GM15510 (cell line): ENCODE data around the gene PSD2.

ENCODE experiments used
- POLR2A ChIP-seq: IDR thresholded peaks from 3 replicates; pipeline ENCODE4 v1.6.1; 2011; ENCODE audit warnings: borderline replicate concordance; ENCODE audit not compliant: insufficient read length; ENCODE audit errors: extremely low read depth

Gene PSD2

DNA sequence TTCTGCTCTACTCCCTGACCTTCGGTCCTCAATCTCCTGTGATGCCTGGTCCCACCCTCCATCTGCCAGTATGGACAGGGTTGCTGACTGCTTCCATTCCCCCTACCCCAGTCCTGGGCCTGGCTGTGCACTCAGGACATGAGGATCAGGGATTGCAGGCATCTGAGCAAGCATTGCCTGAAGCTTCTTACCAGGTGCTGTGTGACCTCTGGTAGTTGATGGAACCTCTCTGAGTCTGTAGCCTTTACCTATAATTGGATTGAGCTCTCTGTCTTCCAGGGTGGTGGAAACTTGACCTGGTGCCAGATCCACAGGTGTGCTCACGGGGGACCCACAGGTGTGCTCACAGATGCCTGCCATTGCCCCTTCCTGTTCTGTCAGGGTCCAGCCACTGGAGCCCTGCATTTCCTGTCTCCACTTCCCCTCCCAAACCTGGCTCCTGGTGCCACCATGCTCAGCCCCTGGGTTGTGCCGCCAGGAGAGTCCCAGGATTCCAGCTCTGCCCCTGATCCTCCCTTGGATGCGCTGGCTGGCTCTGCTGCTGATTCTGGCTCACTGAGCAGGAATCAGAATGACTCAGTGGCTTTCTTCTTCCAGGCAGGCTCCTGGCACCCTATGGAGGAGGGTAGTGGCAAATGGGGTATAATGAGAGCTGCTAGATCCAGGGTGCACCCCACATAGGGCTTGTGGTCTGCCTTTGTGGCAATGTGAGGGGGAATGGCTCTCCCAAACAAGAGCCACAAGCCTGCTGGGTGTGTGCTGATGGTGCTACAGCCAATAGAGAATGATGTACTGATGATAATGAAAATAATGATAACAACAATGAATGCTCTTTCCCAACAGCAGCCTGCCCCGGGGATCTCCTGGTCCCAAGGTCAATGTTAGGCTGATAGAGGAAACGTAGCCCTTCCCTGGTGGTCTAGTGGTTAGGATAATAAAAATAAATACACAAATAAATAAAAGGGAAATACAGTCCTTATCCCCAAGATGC lies 35.2 kb upstream of the PSD2 start:
- TF ChIP-seq POLR2A, result no peak

DNA sequence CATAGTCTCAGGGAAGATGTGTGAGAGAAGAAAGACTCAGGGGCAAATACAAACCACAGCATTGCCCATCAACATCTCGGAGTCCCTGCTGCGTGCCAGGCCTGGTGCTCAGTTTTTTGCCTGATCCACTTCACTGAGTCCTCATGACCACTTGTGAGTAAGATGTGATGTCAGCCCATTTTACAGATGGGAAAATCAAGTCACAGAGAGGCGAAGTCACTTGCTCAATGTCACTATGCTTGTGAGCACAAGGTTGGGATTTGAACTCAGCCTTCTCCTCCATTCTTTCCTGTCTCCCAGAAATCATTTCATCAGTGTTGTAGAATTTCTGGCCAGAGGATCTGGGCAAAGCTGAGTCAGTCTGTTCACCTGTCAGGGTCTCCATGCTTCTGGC lies 34.6 kb upstream of the PSD2 start:
- TF ChIP-seq POLR2A, result no peak

DNA sequence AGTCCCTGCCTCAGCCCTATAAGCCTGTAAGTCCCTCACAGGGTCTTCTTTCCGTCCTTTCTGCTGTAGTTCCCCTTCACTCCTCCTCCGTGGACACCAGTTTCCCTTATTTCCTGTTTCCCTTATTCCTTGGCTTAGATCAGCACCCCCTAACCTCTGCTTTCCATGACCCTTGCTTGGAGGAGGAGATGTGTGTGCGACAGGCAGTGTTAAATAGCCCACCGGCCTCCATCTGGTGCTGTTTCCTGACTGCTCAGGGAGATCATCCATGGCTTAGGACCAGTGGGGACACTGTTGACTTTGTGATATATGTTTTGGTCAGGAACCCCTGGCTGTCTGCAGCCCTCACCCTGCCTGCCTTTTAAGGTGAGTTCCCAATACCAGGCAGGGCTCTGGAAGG lies 34.1 kb upstream of the PSD2 start:
- no peak for TF ChIP-seq POLR2A

DNA sequence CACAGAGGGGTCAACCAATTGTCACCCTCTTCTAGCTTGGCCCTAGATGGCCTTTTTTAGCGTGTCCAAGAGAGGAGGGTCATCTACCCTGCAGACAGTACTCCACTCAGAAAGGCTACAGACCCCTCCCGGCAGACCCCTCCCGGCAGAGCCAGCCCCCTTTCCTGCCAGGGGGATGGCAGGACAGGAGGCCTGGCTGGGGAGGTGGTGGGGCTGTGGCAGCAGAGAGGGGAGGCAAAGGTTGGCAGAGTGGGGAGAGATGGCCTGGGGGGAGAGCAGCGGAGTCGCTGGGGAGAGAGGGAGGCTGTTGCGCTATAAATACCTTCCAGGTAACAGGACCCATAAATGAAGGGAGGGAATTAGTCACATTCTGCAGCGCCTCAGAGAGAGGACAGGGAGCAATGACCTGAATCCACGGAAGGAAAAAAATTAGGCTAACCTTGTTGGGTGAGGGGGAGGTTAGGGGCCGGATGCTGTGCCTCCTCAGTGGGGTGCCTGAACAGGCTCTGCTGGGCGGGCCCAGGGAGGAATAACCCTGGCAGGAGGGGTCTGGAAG lies 32.9 kb upstream of the PSD2 start:
- no peak for TF ChIP-seq POLR2A

DNA sequence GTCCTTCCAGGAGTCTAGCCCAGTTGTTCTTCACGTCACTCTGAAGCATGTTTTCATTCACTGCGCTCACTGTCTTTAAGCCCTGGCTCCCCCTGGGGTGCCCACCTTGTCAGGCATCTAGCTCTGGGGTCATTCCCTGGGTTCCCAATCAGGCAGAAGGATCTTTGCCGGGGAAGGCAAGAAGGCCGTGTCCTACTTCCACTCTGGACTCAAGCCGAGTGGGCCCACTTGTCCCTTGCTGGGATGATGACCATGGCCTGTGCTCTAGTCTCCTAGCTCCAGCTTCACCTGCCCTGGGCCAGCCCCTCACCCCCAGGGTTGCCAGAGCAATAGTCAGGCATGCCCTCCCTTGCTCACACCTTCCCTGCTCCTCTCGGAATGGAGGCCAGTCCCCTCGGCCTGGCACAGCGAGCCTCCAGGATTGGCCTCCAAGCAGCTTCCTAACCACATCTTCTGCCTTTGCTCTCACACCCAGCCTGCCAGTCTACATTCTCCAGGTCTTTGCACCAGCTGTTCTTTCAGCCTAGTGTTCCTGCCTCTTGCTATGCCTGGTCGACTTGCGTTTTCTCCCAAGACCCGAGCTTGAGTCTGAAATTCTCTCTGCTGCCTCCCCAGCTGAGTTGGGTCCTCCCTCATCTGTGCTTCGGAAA lies 32.2 kb upstream of the PSD2 start:
- TF ChIP-seq POLR2A, result no peak

DNA sequence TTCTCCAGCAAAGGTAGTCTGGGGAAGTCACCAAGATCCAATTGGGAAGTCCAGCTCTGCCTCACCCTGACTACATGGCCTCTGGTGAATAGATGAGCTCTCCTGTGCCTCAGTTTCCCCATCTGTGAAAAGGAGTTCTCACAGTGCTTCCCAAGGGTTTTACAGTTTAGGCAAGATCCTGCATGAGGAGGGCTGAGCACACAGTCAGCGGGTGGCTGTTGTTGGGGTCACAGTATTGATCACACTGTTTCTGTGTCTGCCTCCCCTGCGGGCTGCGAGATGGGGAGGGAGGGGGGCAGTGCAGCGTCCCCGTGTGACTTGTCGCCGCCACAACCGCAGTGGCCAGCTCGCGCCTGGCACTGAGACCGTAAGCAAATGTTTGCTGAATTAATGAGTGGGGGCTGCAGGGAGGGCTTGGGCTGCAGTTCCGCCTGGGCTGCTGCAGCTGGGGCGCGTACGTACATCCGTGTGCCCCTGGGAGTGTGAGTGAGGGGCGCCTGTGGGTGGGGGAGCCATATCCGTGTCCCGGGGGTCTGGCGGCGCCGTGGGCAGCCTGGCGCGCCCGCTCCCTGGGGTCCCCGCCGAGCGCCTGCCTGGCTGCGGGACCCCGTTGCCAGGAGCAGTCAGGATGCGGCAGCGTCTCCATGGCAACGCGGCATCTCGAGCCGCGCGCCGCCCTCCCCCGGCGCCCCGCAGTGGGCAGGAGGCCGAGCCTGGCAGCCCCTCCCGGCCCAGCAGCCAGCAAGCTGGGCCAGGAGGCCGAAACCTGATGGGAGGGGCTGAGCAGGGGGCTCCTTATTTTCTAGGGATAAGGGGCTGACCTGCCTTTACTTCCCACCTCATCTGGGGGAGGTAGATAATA lies 31.4 kb upstream of the PSD2 start:
- TF ChIP-seq POLR2A, result no peak

DNA sequence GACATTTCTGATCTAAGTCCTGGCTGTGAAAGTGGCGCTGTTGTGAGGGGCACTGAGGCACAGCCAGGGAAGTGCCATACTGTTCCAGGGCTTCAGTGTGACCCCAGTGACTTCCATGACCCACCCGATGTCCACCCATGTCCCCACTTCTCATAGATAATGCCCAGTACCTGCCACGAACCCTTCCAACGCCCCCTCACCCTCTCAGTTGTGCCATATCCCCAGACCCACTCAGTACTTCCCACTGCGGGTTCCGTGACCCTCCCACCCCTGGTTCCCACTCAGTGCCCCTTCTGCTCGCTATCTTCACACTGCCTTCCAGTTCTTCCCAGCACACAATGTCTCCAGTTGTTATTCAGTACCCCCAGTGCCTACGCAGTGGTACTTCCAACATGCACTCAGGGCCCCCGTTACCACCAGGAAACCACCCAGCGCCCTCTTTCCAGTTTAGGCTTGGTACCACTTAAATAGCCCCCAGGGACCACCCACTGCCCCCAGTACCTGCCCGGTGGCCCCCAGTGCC lies 30.7 kb upstream of the PSD2 start:
- TF ChIP-seq POLR2A, result no peak

DNA sequence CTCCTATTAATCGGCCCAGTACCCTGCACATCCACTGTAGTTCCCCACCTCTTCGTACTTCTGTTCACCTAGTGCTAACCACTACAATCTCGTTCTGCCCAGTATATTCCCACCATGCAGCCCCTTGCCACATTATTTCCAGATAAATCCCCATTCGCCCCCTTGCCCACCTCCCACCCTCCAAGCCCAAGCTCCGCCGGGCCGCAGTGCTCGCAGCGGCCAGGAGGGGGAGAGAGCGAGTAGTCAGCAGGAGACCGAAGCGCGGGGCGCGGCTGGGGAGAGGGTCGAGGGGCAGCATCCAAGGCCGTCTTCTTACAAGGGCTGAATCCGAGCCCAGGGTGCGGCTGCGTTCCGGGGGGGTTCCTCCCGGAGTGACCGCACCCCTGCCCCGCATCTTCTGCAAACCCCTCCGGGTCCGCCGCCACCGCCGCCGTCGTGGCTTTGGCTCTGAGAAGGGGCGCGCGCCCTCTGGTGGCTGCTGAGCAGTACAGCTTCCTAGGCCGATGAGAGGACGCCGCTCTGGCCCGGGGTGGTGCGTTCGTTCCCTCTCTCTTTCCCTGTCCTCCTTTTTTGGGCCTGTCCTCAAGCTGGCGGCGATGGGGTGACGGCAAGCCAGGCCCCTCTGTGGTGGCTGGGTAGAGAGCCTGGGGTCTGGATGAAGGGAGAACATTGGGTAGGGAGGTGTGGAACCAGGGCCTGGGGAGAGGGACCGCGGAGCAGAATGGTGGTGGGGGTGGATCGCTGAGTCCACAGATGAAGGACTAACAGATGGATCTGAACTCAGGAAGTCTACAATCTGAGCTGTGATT lies 30.0 kb upstream of the PSD2 start:
- TF ChIP-seq POLR2A, result no peak

DNA sequence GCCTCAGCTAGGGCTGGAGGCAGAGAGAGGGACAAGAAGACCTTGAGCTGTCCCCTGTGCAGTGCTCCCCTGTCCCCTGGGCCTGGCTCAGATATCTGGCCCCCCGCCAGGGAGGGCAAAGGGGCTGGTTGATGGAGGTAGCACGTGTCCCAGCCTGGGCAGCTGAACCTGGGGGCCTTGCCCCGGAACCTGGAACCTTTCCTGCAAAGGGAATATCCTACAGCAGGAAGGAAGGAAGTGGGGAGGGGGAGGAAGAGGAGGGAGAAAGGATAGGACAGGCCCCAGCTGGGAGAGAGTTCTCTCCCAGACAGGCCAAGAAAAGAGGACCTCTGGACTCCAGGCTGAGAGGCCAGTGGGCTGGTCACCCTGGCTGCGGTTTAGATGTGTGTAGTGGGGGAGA lies 27.6 kb upstream of the PSD2 start:
- no peak for TF ChIP-seq POLR2A

DNA sequence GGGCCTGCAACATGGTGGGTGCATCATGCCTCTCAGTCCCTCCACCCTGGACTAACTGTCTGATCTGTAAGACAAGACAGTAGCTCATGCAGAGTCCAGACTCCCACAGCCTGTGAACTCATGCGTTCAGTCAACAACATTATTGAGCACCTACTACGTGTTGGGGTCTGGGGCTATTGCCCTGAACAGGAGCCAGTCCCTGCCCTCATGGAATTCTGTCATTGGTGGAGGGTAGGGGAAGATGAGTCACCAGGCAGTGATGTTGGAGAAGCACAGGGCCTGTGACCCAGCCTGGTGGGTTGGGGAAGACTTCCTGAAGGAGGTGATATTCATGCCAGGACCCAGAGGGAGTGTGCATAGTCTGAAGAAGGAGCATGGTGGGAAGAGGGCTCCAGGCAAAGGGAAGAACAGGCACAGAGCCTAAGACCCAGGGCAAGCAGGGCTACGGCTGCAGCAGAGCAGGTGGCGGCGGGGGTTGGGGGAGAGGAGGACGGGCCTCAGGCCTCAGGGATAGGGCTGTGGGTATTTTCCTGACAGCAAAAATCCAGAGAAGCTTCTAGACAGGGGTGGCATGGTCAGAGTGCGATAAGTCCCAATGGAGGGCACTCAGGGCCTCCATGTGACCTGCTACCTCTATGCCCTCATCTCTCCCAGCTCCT lies 26.7 kb upstream of the PSD2 start:
- TF ChIP-seq POLR2A, result no peak

DNA sequence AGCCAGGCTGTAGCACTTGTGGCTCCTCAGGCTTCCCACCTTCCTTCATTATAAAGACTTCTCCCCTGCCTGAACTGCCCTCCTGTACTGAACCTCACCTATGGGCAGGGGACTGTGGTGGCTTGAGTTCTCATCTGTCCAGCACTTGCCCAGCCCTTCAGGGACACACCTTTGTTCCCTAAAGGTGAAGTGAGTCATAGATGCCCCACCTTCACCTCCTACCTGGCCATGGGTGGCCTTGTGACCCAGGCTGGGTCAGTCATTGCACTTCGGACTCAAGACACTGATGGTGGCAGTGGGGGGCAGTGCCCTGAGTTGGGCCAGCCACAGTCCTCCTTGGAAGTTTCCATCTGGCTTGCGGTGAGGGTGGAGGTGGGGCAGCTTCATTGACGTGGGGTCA lies 26.1 kb upstream of the PSD2 start:
- no peak for TF ChIP-seq POLR2A

DNA sequence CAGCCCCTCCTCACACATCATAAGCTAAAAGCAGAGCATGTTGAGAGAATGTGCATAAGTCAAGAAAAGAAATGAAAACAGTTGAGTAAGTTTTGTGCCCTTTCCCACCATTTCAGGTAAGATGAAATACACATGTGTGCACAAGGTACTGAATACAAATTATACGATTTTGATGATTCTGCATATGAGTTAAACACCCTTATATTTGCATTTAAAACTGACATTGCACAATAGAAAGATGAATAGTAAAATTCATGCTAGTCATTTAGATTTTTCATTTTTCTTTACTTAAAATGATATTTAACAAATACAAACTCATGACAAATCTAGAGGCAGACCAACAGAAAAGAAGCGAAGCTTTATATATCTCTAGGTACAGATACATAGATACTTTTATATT lies 24.9 kb upstream of the PSD2 start:
- TF ChIP-seq POLR2A, result no peak

DNA sequence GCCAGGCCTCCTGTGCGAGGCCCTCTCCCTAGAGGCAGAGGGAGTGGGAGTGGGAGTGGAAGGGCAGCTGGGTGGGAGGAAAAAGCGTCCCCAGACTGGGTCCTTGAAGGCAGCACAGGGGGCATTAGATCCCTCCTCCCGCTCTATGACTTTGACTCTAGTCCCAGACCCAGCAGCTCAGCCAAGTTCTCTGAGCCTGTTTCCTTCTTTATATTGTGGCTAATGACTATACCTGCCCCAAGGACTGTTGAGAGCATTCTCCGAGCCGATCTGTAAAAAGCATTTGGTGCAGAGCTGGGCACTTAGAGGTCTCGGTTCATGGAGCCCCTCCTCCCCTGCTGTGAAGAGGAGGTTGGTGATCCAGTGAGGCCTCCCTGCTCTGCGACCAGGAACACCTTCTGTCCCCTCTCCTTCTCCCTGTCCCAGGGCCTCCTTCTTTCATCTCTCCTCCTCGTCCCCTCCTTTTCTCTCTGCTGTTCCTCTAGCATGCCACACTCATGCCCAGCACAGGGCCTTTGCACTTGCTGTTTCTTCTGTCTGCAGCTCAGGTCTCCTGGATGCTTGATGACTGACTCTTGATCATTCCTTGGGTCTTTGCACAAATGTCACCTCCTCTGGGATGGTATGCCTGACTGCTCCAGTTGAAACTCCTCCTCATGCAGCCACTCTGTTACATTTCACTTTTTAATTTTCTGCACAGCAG lies 23.4 kb upstream of the PSD2 start:
- no peak for TF ChIP-seq POLR2A

DNA sequence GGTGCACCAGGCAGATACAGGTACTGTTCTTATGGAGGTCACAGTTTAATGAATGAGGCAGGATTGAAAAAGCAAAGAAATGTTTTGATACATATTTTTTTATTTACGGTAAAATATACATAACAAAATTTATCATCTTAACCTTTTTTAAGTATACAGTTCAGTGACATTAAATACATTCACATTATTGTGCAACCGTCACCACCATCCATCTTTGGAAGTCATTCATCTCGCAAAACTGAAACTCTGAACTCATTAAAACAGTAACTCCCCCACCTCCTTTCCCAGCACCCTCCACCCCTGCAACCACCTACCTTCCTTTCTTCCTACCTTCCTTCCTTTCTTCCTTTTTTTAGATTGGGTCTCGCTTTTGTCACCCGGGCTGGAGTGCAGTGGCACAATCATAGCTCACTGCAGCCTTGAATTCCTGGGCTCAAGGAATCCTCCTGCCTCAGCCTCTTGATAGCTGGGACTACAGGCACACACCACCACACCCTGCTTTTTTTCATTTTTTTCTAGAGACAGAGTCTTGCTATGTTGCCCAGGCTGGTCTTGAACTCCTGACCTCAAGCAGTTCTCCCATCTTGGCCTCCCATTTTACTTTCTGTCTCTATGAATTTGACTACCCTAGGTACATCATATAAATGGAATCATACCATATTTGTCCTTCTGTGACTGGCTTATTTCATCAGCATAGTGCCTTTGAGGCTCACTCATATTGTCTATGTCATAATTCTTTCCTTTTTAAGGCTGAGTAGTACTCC lies 22.5 kb upstream of the PSD2 start:
- no peak for TF ChIP-seq POLR2A
